ENCODE results near the gene PRKG1.

PRKG1 gene

GRCh38 chr10:52172581-52172980 lies 1098.3 kb downstream of the PRKG1 start:
- Histone ChIP-seq H3K27me3 (ENCODE audit: insufficient read depth, poor library complexity, severe bottlenecking) (no peaks in the 10 kb centered on the region), H3K27ac (replicated peaks) (no peak overlapping the region), H3K4me3 (replicated peaks; ENCODE audit: insufficient read depth, low read length) (no peak overlapping the region)
- TF ChIP-seq, protein P1, sequence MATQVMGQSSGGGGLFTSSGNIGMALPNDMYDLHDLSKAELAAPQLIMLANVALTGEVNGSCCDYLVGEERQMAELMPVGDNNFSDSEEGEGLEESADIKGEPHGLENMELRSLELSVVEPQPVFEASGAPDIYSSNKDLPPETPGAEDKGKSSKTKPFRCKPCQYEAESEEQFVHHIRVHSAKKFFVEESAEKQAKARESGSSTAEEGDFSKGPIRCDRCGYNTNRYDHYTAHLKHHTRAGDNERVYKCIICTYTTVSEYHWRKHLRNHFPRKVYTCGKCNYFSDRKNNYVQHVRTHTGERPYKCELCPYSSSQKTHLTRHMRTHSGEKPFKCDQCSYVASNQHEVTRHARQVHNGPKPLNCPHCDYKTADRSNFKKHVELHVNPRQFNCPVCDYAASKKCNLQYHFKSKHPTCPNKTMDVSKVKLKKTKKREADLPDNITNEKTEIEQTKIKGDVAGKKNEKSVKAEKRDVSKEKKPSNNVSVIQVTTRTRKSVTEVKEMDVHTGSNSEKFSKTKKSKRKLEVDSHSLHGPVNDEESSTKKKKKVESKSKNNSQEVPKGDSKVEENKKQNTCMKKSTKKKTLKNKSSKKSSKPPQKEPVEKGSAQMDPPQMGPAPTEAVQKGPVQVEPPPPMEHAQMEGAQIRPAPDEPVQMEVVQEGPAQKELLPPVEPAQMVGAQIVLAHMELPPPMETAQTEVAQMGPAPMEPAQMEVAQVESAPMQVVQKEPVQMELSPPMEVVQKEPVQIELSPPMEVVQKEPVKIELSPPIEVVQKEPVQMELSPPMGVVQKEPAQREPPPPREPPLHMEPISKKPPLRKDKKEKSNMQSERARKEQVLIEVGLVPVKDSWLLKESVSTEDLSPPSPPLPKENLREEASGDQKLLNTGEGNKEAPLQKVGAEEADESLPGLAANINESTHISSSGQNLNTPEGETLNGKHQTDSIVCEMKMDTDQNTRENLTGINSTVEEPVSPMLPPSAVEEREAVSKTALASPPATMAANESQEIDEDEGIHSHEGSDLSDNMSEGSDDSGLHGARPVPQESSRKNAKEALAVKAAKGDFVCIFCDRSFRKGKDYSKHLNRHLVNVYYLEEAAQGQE (IDR thresholded peaks at IDR 0.05; ENCODE audit: insufficient replicate concordance, low read depth), result no peak
- no peak for TF ChIP-seq GABPA (IDR thresholded peaks at IDR 0.05; ENCODE audit: low read depth)
- no peak for TF ChIP-seq CTCF (IDR thresholded peaks at IDR 0.05; ENCODE audit: insufficient read depth, low read length)
- no peak for TF ChIP-seq SPI1 (IDR thresholded peaks at IDR 0.05; ENCODE audit: borderline replicate concordance, low read depth)
- TF ChIP-seq POLR2AphosphoS5 (IDR thresholded peaks at IDR 0.05; ENCODE audit: low read depth), result no peak
- DNase-seq (ENCODE audit: low read depth in 1 of 2, low spot score in 1 of 2), result no peak

- H3K27me3 ChIP-seq (ENCODE audit: insufficient read depth, poor library complexity, severe bottlenecking), result no peaks in the 10 kb centered on the region
- DNase-seq (ENCODE audit: low read depth in 1 of 2, low spot score in 1 of 2), result no peak
These were observed 1111.0 kb downstream of the PRKG1 start for GRCh38 chr10:52185256-52185655.

GRCh38 chr10:52187521-52188258 lies 1113.4 kb downstream of the PRKG1 start:
- Histone ChIP-seq H3K27ac (replicated peaks) (no peak overlapping the region), H3K27me3 (ENCODE audit: insufficient read depth, poor library complexity, severe bottlenecking) (no peaks in the 10 kb centered on the region), H3K4me3 (replicated peaks; ENCODE audit: insufficient read depth, low read length) (no peak overlapping the region)
- no peak for DNase-seq (ENCODE audit: low read depth in 1 of 2, low spot score in 1 of 2)
- TF ChIP-seq GABPA (IDR thresholded peaks at IDR 0.05; ENCODE audit: low read depth) (no peak), CTCF (IDR thresholded peaks at IDR 0.05; ENCODE audit: insufficient read depth, low read length) (no peak), POLR2AphosphoS5 (IDR thresholded peaks at IDR 0.05; ENCODE audit: low read depth) (no peak), SPI1 (IDR thresholded peaks at IDR 0.05; ENCODE audit: borderline replicate concordance, low read depth) (no peak)
- TF ChIP-seq, protein P1 (IDR thresholded peaks at IDR 0.05; ENCODE audit: insufficient replicate concordance, low read depth), result no peak

More at GRCh38 chr10:52185256-52185655, 1111.0 kb downstream of the PRKG1 start:
- no peak overlapping the region for H3K27ac ChIP-seq (replicated peaks)
- TF ChIP-seq CTCF (IDR thresholded peaks at IDR 0.05; ENCODE audit: insufficient read depth, low read length) (no peak), GABPA (IDR thresholded peaks at IDR 0.05; ENCODE audit: low read depth) (no peak)
- TF ChIP-seq, protein P1 (IDR thresholded peaks at IDR 0.05; ENCODE audit: insufficient replicate concordance, low read depth), result no peak
- H3K4me3 ChIP-seq (replicated peaks; ENCODE audit: insufficient read depth, low read length), result no peak overlapping the region

Data from HL-60 (cell line).